ENCODE results near the gene SEL1L3.

DNA sequence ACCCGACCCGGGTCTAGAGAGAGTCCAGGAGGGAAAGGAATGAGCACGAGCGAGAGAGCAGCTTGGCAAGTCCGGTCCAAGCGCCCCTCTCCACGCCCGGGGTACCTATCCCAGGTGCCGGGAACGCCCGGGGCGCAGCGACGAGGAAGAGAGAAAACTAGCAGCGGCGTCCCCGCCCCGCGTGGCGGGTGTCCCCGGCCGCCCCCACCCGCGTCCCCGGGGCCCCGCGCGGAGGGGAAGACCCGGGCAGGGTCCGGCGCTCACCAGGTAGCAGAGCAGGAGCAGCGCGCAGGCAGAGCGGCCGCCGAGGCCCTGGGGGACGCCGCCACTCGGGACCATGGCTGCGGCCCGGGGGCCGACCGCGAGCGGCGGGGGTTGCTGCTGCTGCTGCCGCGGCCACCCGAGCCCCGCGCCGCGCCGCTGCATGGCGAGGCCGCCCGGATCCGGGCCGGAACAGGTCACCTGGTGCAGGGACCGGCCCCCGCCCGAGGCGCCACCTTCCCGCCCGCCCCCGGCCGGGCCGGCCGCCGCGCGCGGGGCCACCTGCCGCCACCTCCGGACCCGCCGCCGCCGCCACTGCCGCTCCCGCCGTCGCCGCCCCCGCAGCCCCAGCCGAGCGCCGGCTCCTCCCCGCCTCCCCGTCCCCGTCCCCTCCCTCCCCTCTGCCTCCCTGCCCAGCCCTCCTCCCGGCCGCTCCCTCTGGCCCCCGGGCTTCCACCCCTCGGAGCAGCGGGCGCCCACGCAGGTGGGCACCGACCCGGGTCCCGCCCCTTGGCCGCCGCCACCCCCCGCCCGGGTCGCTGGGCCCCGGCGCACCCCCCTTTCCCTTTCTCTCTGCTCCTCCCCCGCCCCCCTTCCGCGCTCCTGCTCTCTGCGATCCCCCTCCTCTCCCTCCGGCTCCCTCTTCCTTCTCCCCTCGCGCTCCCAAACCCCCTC is at the start of gene SEL1L3:
- TF ChIP-seq, protein P1, sequence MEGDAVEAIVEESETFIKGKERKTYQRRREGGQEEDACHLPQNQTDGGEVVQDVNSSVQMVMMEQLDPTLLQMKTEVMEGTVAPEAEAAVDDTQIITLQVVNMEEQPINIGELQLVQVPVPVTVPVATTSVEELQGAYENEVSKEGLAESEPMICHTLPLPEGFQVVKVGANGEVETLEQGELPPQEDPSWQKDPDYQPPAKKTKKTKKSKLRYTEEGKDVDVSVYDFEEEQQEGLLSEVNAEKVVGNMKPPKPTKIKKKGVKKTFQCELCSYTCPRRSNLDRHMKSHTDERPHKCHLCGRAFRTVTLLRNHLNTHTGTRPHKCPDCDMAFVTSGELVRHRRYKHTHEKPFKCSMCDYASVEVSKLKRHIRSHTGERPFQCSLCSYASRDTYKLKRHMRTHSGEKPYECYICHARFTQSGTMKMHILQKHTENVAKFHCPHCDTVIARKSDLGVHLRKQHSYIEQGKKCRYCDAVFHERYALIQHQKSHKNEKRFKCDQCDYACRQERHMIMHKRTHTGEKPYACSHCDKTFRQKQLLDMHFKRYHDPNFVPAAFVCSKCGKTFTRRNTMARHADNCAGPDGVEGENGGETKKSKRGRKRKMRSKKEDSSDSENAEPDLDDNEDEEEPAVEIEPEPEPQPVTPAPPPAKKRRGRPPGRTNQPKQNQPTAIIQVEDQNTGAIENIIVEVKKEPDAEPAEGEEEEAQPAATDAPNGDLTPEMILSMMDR (conservative IDR thresholded peaks at IDR 0.05 in 1 of 2, IDR thresholded peaks at IDR 0.05 in 1 of 2; ENCODE audit: low read depth in 1 of 2, low read length in 2 of 2), result no peak
- no peak for TF ChIP-seq EZH2 (IDR thresholded peaks at IDR 0.05; ENCODE audit: low read length, missing control alignments)
